Right lobe of liver (tissue), 4 donors: ENCODE results near the gene SLCO3A1.

ENCODE experiments used
- POLR2A ChIP-seq: fragments of 450-650 bp; IDR thresholded peaks from one replicate; pipeline ENCODE4 v1.6.1; 2017; ENCODE audit warnings: antibody characterized with exemption, mild to moderate bottlenecking
- TF ChIP-seq, protein P1 (sequence below), 4 donors: fragments of 200-600 bp in 3 of 4; fragments of 450-650 bp in 1 of 4; IDR thresholded peaks; one replicate each; pipeline versions ENCODE4 v1.5.1 to v1.8.0; 2016 to 2022; ENCODE audit warnings: antibody characterized with exemption in 4 of 4, mild to moderate bottlenecking in 2 of 4
- donor health status: DM: no; HTN: no; CAD: no.
- donor health status: DM: no; HTN: no; CAD: no.
- donor health status: DM: no; HTN: yes; CAD: no.

DNA sequence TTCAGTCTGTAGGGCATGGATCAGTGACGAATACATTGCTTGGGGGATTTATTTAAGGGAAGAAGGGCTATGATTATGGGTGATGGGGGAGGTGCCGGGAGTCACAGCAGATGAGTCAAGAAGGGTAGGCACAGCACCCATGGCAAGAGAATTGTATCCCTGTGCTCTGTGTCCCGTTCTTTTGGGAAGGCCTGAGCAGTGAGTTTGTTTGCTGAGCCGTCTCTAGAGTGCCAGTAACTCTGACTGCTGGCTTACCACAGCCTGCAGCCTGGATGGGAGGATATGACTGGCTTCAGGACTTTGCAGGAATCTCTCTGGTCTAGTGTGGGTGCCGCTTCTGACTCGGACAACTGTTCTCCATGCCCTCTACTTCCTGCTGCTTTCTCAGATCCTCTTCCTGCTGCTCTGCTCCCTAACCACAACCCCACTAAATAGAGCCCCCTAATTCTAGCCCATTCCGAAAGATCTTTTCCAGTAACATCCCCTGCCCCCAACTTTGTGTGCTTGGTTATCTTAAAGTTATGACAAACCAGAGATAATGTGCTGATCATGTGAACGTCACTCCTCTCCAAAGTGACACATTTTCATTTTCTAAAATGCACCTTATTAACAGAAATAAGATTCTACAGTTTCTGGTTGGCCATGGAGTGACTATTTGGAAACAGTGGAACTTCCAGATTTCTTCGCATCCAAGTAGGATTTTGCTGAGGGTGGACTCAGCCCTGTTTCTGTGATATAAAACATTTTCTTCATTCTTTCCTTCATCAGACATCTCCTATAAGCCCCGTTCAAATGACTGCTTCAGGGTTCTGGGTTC lies 239.0 kb downstream of the SLCO3A1 start:
- TF ChIP-seq, protein P1, sequence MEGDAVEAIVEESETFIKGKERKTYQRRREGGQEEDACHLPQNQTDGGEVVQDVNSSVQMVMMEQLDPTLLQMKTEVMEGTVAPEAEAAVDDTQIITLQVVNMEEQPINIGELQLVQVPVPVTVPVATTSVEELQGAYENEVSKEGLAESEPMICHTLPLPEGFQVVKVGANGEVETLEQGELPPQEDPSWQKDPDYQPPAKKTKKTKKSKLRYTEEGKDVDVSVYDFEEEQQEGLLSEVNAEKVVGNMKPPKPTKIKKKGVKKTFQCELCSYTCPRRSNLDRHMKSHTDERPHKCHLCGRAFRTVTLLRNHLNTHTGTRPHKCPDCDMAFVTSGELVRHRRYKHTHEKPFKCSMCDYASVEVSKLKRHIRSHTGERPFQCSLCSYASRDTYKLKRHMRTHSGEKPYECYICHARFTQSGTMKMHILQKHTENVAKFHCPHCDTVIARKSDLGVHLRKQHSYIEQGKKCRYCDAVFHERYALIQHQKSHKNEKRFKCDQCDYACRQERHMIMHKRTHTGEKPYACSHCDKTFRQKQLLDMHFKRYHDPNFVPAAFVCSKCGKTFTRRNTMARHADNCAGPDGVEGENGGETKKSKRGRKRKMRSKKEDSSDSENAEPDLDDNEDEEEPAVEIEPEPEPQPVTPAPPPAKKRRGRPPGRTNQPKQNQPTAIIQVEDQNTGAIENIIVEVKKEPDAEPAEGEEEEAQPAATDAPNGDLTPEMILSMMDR (IDR thresholded peaks at IDR 0.05): no peak
- no peak for TF ChIP-seq POLR2A
